Measurements from ENCODE around the gene SERPINA5.
"Not testable (repeated sequence)": the region's sequence is repeated elsewhere in the genome, so short reads cannot be mapped to it uniquely, and the experiment has no call there.

Gene SERPINA5

DNA sequence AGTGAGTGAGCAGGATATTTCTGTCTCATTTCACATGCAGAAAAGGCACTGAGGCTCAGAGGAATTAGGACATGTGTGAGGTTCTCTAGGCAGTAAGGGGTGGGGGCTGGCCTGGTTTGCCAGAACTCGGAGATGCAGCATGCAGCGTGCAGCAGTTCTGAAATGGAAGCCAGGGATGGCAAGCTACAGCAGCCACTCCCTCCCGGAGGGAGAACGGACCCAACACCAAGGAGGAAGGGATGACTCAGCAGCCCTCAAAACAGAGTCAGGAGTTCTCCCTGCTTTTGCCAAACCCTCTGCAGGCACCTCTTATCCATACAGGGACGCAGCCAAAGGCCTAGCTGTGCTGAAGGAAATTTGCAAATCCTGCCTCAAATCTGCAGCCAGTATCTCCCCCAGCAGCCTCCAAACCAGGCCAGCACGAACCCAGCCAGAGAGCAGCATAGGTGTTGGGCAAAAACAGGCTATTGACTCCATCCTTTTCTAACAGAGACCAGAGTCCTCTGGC lies 20.7 kb downstream of the SERPINA5 start:
- FAIRE-seq, result no peak

DNA sequence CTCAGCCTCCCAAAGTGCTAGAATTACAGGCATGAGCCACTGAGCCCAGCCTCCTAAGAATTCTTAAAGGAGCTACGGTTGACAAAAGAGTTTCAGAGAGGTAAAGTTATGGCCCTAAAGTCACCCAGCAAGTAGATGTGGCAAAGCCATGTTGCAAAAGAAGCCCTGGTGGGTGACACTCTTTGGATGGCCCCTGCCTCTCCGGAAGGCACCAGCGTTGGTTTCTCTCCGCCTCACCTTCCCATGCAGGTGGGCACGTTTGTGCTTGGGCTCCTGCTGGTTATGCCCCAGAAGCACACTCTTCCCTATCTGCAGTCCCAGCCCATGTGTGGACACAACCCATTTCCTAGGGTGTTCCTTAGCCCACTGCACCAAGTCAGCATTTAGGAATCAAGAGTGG lies 21.5 kb downstream of the SERPINA5 start:
- no peak for FAIRE-seq

DNA sequence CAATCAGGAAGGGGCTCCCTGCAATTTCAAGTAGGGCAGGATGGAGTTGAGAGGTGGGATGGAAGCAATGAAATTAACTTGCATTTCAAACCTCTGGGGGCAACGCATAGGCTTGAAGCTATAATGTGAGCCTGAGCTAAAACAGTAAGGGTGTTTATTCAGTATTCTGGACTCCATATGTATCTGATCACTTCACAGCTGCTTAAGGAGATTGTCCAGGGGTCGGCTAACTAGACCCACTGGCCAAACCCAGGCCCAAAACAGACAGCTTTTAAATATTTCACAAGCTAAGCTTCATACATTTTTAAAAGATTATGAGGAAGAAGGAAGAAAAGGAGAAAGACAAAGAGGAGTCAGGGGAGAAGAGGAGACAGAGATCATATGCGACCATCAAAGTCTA lies 24.1 kb downstream of the SERPINA5 start:
- no peak for FAIRE-seq

DNA sequence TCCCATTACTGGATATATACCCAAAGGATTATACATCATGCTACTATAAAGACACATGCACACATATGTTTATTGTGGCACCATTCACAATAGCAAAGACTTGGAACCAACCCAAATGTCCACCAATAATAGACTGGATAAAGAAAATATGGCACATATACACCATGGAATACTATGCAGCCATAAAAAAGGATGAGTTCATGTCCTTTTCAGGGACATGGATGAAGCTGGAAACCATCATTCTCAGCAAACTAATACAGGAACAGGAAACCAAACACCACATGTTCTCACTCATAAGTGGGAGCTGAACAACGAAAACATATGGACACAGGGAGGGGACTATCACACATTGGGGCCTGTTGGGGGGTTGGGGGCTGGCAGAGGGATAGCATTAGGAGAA lies 27.7 kb downstream of the SERPINA5 start:
- FAIRE-seq, result not testable (repeated sequence)

DNA sequence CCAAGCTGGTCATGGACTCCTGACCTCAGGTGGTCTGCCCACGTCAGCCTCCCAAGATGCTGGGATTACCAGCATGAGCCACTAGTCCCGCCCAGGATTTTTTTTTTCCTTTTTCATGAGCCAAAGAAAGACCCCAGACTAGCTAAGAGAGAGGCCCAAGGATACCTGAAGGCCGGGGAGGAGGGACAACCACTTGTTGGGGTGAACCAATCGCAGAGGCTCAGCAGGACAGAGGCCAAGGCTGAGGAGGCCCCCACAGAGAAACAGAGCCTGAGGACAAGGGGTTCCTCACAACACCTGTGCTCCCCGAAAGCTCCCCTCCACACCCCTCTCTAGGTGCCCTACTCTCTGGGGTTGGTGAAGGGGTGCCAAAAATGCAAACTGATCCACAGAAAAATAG lies 30.0 kb downstream of the SERPINA5 start:
- FAIRE-seq, result no peak

DNA sequence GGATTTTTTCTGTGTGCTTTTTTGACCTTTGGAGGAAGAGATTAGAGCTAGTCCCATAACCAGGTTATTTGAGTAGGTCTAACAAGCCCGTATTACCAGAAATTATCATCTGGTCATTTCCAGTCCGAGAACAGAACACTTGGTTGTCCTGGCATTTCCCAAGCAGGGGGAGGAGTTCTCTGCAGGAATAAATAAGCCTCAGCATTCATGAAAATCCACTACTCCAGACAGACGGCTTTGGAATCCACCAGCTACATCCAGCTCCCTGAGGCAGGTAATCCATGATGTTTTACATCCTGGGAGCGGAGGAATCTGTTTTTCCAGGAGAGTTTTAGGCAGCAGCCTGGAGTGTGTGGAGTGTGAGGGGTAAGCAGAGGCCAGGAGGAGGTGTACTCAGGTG lies 30.9 kb downstream of the SERPINA5 start, which contains the start of gene SERPINA3:
TSS of gene SERPINA3 (plus strand) at position 218 of the 400 bp plus-strand sequence. CDS start 2,051 bp downstream, outside the sequence.
- no peak for FAIRE-seq

DNA sequence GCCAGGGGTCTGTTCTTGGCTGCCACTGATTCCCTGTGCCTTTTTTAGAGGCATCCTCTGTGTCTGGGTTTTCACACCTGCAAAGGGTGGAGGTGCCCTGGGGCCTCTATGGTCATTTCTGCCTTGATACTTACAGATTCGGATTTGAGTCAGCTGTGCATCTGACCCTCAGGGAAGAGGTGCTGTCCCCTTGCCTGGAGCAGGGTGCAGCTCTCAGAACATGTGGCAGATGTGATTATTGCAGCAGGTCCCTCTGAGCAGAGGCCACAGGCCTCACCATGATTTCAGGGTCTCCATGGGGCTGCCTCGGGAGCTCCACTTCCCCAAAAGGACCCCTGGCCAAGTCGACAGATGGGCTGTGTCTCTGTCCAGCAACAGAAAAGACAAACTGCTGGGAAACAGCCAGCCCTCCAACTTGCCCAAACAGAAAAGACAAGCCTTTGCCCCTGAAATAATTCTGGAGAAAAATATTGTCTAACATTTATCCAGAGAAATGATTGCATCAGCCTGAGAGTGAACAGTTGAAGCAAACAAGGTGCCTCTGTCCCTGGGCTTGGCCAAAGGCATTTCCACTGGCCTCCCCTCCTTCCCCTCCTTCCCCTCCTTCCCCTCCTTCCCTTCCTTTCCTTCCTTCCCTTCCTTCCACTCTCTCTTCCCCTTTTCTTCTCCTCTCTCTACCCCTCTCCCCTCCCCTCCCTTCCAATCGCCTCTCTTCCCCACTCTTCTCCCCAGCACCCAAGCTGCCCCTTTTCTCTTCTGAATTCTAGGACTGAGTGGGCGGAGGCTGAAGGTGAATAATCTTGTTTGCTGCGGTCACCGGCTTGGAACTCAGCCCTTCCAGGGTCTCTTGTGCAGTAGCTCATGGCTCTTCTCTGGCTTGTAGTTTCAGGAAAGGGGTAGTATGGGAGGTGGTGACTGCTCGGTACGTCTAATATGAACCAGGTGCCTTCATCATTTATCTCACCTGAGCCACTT lies 31.6 kb downstream of the SERPINA5 start:
- no peak for FAIRE-seq

DNA sequence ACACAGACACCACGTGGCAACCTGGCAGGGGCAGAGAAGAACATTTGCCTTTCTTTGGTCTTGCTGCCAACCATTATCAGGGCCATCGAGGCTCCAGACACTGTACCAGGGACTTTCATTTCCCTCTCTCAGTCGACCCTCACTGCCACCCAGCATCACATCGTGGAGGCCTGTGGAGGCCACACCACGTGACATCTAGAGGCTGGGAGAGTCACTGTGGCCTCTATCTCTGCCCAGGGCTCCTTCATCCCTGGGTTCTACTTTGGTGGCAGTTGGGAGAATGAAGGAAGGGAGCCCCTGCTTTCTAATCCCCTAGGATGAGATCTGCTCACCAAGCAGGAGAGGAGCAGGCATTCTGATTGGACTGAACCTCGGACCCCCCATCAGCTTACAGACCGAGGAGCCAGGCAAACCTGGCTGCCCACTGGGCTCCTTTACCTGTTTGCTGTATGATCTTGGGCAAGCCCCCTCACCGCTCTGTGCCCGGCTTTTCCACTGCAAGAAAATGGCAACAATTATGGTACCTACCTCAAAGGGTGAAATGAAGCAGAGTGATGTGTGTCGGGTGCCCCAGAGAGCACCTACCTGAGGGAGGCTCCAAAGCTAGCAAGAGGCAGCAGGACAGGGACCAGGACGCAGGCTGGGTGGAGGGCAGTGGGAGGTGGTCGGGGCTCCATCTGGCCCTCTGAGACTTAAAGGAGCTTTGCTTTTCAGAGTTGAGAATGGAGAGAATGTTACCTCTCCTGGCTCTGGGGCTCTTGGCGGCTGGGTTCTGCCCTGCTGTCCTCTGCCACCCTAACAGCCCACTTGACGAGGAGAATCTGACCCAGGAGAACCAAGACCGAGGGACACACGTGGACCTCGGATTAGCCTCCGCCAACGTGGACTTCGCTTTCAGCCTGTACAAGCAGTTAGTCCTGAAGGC lies 32.8 kb downstream of the SERPINA5 start:
- no peak for FAIRE-seq

DNA sequence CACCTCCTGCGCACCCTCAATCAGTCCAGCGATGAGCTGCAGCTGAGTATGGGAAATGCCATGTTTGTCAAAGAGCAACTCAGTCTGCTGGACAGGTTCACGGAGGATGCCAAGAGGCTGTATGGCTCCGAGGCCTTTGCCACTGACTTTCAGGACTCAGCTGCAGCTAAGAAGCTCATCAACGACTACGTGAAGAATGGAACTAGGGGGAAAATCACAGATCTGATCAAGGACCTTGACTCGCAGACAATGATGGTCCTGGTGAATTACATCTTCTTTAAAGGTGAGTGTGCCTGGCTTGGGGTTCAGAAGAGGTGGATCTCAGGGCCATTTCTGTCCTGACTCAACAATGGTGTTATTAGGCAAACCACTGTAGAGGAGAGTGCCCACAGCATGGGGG lies 33.6 kb downstream of the SERPINA5 start:
- FAIRE-seq, result no peak

DNA sequence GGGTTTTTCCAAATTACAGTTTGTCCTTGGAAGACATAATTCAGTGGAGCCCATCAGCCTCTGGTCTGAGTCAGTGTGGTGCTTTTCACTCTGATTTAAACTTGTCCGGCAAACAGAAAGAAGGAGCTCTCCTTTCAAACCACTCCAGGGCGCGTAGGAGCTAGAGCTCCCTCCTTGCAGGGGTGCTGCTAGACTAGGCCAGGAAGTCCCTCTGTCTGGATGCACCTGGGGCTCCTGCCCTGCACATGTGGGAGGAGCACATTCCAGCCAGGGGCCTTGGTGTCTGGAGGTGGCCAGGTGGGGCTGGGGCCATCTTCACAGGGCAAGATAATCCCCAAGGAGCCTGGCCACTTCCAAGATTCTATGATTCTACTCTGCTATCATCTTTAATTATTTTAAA lies 34.0 kb downstream of the SERPINA5 start:
- FAIRE-seq, result no peak

DNA sequence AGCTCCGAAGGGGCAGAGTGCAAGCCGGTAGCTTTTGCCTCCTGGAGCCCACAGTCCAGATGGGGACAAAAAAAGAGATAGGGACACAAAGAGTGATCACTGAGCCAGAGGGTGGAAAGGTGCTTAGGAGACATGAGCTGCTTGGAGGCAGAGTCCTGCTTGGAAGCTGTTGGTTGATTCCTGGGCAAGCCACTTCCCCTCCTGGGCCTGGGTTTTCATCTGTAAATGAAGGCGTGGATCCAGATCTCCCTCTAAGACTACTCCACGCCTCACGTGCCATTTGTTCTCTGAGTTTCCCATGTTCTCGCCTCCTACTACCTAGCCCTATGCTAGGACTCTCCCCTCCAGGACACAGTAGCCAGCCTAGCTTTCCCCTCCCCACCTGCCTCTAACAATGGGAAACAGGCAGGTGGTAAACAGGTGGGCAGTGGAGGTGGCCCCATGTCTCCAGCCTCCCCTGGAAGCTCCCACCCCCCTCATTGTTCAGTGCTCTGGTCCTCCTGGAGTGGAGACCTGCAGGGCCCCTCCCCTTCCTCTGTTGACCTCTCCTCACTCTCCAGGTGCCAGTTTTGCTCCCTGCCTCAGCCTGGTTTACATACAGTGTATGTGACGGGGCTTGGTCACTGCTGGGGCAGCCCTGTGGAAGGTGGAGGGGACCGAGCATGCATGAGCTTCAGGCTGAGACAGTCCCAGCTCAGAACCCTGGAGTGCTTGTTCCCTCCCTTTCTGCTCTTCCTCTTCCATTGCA lies 34.8 kb downstream of the SERPINA5 start:
- FAIRE-seq, result no peak

DNA sequence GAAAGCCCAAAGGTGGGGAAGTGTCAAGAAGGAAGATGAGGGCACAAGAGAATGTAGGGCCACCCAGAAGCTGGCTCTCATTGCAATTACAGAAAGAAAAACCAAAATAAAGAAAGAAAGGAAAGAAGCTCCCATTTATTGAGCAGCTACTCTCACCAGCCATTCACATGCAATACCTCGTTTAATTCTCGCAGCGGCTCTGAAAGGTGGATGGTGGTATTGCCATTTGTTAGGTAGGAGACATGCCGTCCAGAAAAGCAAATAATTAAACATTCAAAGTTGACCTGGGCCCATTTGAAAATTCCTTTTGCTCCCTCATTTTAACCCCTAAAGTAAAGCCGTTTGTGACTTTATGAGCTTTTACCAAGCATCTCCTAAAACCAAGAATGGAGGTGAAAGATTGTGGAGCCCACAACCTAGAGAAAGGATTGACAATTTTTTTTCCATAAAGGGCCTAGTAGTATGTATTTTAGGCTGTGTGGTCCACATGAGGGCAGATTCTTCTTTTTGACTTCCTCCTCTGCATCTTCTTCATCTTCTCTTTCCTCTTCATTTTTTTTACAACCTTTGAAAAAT lies 36.2 kb downstream of the SERPINA5 start:
- no peak for FAIRE-seq

DNA sequence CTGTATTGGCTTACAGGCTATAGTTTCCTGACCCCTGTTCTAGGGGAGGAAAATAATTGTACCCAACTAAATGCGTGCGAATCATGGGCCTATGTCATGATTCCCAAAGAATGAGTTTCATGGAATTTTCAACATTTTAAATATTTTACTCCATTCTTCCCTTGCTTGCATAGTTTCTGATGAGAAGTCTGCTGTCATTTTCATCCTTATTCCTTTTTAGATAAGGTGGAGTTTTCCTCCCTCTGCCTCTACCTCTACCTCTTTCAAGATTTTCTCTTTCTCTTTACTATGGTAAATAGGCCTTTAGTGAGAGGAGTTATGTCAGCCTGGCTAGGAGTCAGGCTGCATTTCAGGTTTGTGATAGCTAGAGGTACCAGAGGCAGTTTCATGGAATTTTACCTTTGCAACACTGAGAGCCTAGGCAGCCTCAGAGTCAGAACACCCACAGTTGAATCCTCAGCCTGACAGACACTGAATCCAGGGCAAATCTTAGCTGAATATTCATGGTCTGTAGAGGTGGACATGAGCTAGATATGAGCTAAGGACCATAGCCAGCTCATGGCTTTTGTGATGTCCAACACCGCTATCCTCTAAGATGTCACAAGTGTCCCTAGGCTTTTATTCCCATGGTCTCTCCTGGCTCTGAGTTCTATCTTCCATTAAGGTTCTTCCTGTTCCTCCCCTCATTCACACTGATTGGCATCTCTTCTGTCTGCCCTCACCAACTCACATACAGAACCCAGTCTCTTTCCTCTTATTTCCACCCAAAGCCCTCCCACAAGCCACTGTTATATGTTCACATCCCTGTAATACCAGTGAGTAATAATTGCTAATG lies 37.0 kb downstream of the SERPINA5 start:
- no peak for FAIRE-seq

DNA sequence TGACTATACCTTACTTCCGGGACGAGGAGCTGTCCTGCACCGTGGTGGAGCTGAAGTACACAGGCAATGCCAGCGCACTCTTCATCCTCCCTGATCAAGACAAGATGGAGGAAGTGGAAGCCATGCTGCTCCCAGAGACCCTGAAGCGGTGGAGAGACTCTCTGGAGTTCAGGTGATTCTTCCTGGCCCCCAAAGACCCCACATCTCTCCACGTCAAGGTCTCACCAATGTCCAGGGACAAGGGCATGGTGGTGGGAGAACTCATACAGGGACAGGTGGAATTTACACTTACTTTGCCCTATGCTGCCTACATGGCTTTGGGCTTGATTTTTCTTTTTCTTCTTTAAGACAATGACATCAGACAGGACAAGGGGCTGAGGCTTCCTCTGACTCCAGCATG lies 38.1 kb downstream of the SERPINA5 start:
- no peak for FAIRE-seq

DNA sequence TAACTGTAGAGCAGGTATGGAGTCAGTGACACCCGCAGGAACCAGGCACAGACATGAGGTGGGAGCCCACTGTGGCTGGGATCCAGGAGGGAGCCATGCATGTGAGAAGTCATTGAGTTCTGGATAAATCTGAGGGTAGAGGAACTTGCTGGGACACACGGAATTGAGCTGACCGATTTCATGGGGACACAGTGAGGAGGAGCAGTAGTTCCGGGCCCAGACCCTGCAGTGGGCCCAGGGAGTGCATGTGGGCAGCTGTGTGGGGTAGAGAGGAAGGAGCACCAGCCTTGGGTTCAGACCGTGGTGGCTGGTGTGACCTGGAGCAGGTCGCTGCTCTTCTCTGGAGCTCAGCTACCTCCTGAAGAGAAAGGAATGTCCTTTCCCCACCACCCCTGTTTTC lies 39.4 kb downstream of the SERPINA5 start:
- no peak for FAIRE-seq

DNA sequence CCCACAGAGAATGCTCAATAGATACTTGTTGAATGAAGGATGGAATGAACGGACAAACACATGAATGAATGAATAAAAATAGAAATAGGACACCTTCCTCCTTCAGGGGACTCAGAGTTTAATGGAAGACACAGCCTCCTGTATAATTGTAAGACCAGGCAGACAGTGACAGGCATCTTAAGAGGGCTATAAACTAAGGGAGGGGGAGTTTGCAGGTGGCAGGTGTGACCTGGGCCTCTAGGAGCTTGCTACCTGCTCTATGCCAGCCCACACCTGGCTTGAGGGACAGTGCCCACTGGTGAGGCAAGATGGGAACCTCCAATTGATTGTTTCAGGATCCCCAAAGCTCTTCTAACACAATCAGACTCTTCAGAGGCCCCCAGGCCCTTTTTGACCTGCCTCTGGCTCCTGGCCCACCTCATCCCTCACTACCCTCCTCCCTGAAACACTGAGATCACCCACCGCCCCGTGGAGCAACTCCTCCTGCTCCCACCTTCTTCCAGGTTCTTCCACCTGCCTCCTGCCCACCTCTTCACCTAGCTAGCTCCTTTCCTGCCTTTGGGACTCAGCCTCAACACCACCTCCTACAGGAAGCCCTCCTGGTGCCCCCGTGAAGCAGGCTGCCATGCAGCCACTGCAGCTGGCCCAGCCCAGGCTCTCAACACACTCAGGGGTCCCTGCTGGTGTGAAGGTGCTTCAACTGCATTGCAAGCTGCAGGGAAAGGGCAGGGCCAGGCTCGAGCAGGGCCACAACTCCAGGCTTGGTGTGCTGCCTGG lies 40.3 kb downstream of the SERPINA5 start:
- FAIRE-seq, result no peak

DNA sequence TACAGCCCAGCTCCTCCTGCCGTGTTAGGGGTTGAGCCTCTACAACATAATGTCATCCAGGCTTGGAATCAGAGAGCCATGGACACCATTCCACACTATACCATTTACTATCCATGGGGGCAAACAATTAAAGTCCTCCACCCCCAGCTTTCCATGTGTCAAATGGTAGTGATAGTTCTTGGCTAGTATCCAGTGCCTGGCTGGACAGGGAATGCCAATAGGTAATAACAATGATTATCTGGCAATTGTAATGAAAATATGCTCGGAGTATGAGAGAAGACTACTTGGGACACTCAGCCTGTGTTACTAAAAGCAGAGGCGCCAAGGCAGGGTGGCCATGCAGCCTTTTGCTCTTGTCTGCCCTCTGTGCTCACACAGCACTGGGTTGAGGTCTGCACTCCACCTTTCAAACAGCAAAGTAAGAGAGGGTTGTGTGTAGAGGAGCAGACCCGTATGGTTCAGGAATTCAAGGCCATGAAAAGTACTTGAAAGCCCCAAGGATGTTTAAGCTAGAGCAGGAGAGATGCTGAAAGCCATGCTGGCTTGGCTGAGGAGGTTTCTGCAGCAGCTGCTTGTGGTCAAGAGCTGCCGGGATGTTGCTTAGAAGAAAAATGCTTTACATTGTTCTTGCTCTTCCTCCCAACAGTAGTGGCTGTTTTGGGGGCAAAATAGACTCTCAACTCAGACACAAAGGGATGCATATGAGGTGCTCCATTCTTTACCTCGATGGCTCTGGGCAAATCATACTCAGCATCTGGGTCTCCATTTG lies 41.6 kb downstream of the SERPINA5 start:
- FAIRE-seq, result no peak

DNA sequence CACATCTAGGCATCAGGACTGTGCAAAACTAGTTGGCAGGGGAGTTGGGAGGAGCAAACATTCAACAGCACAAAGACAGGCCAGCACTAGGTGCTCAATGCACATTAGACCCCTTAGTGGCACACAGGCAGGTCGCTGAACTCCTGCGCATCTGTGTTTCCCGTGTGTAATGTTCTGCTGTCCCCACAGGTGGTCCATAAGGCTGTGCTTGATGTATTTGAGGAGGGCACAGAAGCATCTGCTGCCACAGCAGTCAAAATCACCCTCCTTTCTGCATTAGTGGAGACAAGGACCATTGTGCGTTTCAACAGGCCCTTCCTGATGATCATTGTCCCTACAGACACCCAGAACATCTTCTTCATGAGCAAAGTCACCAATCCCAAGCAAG lies 42.2 kb downstream of the SERPINA5 start:
- FAIRE-seq, result no peak

DNA sequence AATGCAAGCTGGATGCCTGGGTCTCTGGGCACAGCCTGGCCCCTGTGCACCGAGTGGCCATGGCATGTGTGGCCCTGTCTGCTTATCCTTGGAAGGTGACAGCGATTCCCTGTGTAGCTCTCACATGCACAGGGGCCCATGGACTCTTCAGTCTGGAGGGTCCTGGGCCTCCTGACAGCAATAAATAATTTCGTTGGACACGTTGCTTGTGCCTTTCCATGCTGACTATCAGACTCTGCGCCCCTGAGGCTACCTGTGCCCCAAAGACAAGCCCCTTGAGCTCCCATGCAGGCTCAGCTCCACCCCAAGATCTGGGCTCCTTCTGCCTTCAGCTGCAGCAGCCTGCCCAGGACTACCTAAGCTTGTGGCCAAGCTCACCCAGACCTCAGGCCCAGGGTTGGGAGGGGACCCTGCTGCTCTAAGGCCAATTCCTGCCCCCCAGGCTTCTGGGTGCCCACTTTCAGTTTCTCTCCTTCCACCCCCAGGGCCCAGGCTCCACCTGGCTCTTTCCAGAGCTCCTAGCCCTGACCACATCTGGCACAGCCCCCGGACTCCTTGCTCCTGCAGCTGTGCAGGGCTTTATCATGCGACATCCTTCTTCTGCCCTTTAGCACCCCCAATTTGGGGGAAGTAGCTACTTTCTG lies 42.8 kb downstream of the SERPINA5 start:
- no peak for FAIRE-seq
